ENCODE measurements around the gene MOSMO.

- TF ChIP-seq, protein P1, sequence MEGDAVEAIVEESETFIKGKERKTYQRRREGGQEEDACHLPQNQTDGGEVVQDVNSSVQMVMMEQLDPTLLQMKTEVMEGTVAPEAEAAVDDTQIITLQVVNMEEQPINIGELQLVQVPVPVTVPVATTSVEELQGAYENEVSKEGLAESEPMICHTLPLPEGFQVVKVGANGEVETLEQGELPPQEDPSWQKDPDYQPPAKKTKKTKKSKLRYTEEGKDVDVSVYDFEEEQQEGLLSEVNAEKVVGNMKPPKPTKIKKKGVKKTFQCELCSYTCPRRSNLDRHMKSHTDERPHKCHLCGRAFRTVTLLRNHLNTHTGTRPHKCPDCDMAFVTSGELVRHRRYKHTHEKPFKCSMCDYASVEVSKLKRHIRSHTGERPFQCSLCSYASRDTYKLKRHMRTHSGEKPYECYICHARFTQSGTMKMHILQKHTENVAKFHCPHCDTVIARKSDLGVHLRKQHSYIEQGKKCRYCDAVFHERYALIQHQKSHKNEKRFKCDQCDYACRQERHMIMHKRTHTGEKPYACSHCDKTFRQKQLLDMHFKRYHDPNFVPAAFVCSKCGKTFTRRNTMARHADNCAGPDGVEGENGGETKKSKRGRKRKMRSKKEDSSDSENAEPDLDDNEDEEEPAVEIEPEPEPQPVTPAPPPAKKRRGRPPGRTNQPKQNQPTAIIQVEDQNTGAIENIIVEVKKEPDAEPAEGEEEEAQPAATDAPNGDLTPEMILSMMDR (IDR thresholded peaks at IDR 0.05): no peak
- TF ChIP-seq POLR2A (IDR thresholded peaks at IDR 0.05): no peak
Observed at GRCh38 chr16:22073350-22073749, 65.4 kb downstream of the MOSMO start.
